M059J (cell line): Measurements from ENCODE around the gene BRD1. TPM values are rescaled to one million over a fixed set of nuclear protein-coding genes. Genes with fewer than 3 reads are reported as not detected.

ENCODE experiments used
- DNase-seq: peaks from one replicate; pipeline ENCODE4 v3.0.0-alpha.2; 2012; ENCODE audit warnings: low read depth
- total RNA-seq: library from RNA; depleted of rRNA; stranded (reverse); fragments of >200 nt; shearing (Covaris generic); gene quantifications from 2 replicates; pipeline ENCODE4 v1.2.3, GENCODE V29; 2014

BRD1 gene
- total RNA-seq, 1 experiment from 2014 or later = 10.2 TPM

DNA sequence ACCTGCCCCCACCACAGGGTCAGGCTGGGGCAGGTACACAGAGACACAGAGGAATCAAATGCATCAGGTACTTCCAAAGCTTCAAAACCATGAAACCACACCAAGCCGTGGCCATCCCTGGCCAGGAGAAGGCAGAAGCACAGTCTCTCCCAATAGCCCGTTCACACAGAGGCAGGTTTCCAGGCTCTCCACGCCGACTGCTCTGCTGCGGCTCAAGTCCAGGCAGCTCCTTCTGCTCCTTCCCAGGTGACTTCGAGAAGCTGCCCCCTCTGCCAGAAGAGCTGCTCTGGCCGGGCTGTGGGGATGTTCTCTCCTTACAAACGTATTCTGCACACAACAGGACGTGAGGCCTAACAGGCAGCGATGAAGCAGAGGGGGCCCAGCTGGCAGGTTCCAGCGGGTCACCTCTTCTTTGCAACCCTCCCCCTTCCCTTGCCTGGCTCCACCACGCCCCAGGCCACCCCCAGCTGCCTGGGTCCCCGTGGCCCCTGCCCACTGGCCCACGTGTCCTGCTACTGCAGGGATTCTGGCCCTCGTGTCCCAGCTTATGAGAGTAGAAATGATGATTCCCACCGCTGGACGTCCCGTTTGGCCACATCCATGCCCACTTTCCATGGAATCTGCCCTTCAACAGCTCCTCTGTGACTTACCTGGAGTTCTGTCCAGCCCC, 26.1 kb downstream of the BRD1 start:
- DNase-seq = no peak

DNA sequence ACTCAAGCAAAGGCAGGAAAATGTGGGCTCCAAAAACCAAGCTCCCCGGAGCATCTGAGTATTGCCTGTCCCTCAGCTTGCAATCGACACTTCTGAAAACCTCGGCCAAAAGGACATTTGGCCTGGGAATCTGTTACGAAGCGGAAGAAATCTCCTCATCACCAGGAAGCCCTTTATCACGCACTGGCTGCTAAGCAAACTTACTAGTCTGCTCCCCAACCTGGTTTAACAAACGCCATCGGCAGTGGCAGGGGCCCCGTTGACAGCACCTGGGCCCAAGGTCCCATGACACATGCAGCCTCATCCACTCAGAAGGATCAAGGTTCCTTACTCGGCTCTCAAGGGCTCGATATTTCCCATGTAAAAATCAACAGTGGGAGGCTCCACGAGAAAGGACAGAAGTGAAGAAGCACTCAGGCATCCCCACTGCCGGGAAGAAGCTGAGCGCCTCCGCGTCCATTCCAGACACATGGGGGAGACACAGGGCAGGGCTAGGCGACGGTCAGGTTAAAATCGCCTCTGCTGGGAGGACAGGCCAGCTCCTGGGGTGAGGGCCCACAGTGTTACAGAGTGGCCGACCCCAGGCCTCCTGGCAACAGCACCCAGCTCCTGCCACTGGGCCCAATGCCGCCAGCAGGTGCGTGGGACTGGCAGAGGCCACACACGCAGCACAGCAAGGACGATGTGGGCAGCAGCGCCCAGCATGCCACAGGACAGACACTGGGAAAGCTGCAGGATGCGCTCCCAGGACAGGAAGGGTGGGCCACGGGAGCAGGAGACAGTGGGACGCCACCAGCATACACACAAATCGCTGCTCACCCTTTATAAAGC, 27.1 kb downstream of the BRD1 start:
- DNase-seq = no peak

DNA sequence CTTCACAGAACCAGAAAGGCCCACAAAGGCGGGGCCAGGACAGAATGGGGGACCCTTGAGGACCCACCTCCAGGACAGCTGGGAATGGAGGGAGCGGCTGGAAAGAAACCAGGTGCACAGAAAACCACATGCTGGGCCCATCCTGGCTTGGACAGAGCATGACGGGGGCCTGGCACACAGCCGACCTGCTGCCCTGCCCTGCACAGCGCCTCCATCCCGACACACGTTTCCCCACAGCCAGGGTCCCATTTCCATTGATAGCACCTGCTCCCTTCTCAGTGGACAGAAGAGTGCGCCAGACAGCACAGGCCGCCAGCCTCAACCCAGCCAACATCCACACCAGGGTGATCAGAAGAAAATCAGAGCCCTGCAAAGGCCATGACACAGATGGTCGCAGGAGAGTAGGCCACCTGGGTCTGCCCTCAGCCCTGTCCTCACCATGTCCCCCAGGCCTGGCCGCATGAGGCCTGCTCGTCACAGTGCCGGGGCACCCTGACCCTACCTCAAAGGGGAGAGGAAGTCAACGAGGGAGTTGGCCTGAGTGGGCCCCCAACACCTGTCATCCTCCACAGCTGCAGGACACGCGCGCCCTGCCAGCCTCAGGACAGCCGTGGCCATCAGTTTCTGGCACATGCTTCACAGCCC, 28.1 kb downstream of the BRD1 start:
- no peak for DNase-seq

DNA sequence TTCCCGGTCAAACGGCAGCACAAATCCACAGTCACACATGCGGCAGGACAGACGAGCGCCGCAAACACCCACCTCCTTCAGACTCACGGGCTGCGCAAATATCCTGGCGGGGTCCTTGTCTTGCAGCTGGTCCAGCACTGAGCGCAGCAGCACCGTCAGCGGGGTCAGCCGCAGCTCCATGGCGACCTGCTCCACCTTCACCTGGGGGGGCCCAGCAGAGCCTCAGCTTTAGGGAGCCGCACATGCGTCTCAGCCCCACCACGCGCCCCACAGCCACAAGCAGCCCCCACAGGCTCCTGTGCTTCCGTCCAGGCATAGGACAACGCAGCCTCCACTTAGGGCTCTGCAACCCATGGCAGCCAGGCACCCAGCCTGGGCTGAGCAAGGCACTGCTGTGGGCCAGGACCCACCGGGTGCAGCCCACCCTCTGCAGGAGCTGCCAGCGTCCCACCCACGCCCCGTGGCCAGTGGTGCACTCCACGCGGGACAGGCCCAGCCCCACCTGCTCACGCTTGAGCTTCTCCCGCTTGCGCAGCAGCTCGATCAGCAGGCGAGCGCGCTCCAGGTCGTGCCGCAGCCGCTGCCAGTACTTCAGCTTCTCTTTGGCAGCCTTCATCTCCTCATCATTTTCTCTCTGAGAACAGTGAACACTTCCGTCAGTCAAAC, 29.1 kb downstream of the BRD1 start:
- no peak for DNase-seq

DNA sequence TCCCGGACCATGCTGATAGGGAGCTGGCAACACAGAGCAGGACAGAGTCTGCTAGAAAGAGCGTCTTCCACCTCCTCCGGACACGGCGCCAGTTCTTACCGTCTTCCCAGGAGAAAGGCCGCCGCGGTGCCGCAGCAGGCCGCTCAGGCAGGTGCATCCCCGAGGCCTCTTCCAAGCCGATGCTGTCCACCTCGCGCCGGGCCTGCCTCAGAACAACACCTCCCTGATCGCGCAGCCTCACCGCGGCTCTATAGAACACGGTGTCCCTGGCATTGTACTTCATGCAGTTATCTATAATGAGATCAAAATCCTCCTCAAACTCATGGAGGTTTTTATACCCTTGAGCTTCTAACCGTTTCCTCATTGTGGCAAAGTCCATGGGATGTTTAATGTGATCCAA, 30.0 kb downstream of the BRD1 start:
- DNase-seq = no peak

DNA sequence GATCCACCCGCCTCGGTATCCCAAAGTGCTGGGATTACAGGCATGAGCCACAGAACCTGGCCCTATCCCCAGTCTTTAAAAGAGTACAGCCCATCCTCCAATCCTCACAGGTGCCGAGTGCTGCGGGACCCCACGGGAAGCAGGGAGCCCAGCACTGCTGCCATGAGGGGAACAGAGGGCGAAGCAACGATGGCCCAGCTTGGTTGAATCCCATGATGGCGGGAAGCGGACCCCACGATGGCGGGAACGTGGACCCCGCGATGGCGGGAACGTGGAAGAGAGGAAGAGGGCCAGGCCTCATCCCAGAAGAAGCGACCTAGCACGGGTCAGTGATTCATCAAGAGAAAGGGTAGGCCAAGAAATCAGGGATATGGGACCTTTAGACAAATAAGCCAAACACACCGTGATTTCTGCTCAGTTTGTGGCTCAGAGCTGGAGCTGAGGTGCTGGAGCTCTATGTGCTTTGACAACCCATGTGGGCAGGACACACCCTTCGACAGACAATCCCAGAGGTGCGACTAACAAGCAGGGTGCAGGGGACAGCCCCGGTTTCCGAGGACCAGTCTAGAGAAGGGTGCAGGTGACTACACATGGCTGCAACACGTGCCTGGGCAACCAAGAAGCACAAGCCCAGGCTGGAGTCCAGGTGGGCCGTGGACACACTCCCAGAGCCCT, 30.9 kb downstream of the BRD1 start:
- no peak for DNase-seq

DNA sequence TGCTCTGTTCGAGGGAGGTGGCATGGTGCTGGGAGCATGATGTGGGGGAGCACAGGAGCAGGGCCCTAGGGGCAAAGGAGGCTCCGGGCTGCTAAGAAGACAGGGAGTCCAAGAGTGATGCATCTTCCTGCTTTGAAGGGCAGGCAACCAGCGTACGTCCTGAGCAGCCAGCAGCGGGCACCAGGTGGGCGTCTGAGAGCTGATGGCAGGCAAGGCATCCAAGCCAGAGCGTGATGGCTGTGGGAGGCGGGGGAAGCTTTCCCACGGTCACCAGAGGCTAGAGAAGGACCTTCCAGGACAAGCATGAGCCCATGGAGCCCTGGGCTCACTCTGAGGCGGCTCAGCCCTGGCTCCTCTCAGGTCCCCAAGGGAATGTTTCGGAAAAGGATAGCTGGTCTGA, 32.2 kb downstream of the BRD1 start:
- no peak for DNase-seq

DNA sequence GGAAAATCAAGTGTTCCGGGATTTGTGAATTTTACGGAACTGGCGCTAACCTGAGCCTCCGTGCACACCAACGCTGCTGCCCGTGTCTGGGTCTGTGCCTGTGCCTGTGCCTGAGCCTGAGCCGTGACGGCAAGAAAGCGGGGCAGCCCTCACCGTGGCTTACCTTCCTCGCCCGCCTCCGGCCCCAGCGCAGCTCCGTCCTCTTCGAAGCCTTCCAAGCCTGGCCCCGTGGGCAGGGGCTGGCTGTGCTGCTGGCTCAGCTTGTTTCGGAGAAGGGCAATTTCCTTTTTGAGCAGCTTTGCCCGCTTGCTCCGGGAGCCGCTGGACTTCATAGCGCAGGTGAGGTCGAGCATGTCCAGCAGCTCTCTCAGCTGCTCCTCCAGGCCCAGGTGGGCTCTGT, 33.8 kb downstream of the BRD1 start:
- no peak for DNase-seq

DNA sequence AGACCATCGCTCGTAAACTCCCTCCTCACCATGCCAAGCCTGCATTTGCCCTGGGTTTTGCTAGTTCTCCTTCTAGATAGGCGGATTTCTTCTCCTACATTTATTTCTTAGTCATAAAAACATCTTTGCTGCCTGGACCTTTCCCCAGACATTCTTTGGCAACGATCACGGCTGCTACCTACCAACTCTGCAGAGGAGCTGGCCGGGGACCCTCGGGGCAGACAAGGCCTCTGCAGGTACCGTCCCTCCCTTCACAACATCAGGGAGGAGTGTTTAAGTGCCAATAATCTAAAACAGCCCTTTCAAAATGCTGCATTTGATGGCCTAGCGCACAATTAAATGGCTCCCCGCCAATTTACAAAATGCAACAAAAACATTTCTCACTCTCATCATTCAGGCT, 34.4 kb downstream of the BRD1 start:
- no peak for DNase-seq

DNA sequence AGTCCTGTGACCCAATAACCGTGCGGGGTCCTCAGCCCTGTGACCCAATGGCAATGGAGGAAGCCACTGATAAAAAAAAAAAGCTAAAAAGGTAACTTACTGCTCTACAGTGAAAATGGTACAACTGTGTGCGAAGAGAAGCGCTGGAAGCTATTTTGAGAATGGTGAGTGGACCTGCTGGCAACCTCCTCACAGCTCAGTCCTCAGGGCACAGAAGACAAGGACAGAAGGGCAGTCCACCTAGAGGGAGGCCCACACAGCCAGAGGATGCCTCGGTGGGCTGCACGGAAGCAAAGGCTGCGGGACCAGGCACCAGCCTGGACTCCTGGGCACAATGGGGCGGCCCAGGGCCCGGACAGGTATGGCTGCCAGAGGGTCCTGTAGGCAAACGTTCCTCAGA, 35.6 kb downstream of the BRD1 start:
- DNase-seq = no peak

DNA sequence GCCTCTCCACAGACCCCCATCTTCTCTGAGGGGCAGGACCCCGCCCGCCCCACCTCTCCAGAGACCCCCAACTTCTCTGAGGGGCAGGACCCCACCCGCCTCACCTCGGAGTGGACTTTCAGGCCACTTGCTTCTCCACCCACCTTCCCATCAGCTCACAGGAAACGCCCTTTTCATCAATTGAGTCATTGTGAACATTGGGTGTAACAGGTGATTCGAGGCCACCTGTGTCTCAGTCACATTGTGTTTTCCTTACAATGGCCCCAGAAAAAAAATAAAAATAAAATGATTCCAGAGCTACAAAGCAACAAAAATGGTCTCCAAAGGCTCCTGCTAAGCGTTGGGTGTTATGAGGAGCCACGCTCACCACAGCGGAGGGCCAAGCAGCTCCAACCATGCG, 36.0 kb downstream of the BRD1 start:
- no peak for DNase-seq

DNA sequence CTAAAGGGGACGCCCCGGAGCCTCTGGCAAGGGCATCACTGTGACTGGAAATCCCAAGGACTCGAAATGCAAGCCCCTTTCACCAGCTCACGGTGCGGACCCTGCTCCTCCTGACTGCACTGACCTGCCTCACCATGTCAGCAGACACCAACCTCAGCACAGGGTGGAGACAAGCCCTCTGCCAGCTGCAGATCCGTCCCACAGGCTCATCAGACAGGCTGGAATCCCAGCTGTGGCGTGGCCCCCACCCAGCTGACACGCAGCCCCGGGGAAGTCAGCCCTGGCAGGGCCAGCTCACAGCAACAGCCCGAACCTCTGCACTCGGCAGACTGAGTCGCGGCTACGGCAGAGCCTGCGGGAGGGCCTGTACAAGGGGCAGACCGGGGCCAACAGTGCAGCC, 36.8 kb downstream of the BRD1 start:
- no peak for DNase-seq

DNA sequence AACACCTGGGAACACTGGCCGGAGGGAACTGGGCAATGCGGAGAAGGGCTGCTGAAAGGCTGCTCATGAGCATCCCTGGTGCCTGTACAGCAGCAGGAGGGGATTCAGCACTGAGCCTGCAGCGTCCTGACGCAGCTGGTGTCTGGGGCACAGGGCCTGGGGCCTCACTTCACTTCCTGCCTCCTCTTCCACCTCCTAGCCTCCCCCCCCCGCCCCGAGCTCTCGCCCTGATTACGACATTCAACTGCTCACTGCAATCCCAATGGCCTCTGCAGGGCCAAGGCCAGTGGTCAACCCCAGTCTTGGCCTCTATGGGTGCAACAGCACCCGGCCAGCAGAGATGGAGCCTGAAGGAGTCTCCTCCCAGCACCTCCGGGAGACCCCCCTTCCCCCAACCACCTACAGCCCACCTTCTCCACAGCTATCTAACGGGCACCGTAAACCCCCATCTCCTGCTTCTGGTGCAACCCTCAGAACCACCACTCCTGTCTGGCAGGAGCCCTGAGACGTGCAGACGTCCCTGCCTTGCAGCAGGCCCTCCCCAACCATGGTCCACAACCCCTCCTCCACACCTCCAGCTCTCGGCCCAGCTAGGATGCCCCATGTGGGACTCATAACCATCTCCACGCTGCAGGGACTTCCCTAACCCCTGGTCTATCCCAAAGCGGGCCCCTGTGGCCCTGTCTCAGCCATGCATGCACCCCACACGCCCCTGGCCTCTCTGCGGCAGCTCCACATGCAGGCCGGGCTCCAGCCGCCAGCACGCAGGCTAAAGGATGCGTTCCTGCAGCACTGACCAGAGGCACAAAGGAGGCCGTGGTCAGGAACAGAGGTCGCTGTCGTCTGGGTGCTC, 38.2 kb downstream of the BRD1 start:
- DNase-seq = no peak

DNA sequence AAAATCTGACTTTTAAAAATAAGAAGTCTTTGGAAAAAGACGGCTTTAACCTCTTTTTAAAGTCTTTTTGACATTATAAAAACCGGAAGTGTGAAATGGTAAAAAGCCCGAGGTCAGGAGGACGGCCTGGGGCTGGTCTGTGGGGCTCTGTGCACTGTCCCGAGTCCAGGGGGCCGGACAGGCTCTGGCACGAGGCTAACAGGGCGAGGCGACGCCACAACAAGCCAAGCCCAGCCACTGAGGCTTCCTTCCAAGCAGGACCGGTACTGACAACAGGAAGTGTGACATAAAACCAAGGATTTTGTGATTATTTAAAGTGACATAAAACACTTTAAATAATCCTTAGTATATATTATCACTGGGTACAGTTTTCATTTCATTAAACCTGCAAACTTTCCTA, 39.2 kb downstream of the BRD1 start:
- DNase-seq = no peak

DNA sequence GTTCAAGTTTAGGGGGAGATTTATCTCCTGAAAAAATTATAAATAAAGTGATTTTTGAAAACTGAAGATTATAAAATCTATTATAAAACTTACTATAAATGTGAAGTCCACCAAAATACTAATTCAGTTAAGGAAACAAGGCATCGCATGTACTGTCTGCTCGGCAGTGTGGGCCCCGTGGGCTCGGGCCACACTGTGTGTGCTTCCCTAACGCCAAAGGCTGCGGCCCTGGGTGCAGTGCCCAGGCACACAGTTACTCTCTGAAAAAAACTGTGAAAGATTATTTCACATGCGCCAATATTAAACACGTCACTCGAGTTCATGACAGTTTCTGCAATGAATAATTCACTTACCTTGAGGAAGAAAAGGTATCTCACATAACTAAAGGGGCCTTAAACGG, 39.8 kb downstream of the BRD1 start:
- no peak for DNase-seq

DNA sequence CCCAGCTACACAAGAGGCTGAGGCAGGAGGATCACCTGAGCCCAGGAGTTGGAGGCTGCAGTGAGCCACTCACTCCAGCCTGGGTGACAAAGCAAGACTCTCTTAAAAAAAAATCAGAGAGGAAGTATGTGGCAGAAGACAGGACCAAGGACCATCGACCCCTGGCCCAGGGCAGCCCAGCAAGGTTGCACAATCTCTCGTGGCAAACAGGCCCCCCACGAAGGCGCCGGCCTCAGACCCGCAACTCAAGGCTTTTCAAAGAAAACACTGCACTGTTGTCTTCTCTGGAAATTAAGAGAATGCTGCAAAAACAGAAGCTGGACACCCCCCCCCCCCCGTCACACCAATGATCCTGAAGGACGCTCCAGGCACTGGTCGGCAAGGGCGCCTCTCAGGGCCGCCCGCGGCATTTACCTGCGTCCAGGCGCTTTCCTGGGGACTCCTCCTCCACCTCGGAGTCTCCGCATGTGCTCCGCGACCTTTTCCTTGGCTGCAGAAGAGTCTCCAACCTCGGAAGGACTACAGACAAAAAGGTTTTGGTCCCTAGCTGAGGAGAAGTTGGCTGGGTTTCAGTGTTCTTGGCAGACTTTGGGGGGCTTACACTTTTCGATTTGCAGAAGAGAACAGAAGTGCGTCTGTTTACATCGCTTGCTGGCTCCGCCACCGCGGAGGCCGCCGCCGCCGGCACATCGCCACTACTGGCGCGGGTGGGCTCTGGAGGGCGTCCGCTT, 40.5 kb downstream of the BRD1 start:
- DNase-seq = no peak

DNA sequence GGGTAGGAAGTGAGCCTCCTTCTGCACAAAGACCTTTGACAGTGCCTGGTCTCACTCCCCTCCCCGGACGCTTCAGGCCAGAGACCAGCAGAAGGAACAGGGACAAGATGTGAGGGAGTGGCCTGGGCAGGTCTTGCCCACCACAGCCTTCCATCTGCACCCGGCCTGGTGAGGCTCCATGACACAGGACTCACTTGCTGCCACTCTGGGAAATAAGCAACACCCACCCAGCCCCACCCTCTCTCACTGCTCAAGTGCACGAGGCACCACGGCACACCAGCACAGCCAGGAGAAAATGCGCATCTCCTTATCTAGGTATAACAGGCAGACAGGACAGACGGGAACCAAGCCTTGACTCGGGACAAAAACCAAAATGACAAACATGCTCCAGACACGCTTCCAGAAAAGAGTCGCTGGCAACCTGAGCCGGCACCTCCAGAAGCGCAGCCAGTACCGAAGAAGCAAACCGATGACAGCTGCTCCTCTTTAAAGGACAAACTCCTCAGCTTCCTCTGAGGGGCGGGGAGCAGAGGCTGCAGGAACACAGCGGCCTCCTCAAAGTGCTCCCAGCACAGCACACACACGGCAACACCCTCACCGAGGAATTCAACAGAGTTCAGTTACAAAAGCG, 41.7 kb downstream of the BRD1 start:
- DNase-seq = no peak

DNA sequence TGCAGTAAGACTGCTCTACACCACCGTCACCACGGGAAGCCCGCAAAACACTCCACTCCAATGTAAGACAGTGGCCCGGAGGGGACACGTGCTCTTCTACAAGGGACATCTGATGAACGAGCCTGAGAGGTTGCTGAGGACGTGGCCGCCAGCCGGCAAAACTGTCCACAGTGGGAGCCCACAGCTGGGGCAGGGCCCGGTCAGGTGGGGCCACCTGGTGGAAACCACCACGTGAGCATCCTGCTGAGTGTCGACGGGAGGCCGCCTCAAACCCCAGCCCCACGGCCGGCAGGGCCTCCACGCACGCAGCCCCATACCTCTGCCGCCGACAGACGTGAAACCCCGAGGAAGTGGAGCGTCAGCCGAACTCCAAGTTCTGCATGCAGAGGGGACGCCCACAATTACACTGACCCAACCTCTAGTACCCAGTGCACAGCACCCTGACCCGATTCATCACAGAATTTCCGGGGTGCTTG, 42.6 kb downstream of the BRD1 start:
- no peak for DNase-seq

DNA sequence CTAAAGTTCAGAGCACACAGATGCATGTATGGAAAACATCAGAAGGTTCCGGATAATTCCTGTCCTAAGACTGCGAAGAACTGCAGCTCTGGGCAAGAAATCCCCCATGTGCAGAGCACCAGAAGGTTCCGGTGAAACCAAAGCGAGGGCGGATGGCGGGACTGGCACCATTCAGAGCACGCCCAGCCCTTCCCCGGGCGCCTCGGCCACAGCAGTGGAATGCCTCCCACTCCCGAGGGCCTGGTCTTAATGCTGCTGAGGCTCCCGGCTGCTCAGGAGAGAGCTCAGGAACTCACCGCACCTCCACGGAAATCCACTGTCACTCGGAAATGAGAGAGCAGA, 43.1 kb downstream of the BRD1 start:
- no peak for DNase-seq
